A549 (cell line): ENCODE data around the gene LBH. TPM values are rescaled to one million over a fixed set of nuclear protein-coding genes. Genes with fewer than 3 reads are reported as not detected.
A peak's percentile ranks its signal among the peaks of the same experiment; 100 is the strongest.
"Not testable (repeated sequence)": the region's sequence is repeated elsewhere in the genome, so short reads cannot be mapped to it uniquely, and the experiment has no call there.

Source experiments
- ATAC-seq, 2 experiments: fragments of 200-7000 bp in 1 of 2; fragments of >200 bp in 1 of 2; cut with Nextera tagmentation in 1 of 2; cut with Tn5 transposase in 1 of 2; 3 replicates each; pipeline versions ENCODE4 v1.8.0 to v1.9.1; 2018 to 2020; ENCODE audit warnings: mild to moderate bottlenecking in 1 of 2, moderate library complexity in 1 of 2
- CTCF ChIA-PET: fragments of 300-600 bp; sonication (Branson Sonifier 250); formaldehyde crosslinking; extraction: SDS; loops from one replicate; lab custom pipeline; 2021; ENCODE audit warnings: antibody characterized with exemption, inconsistent platforms; lab: Yijun Ruan, JAX
- POLR2A ChIA-PET: fragments of 350-600 bp; formaldehyde crosslinking; extraction: SDS; loops from one replicate; lab custom pipeline; 2021; ENCODE audit warnings: antibody characterized with exemption, inconsistent platforms; lab: Yijun Ruan, JAX
- DNase-seq, 2 experiments: peaks; one replicate each; pipeline versions ENCODE4 v3.0.0 to v3.0.0-alpha.2; 2011 to 2016; ENCODE audit warnings: low read depth in 1 of 2, low spot score in 1 of 2
- FAIRE-seq: peaks from 2 replicates; lab custom pipeline; 2011; peaks lifted over from hg19 to GRCh38; lab: Jason Lieb, UNC
- H3K27ac ChIP-seq, 2 experiments: fragments of >200 bp; sonication (Bioruptor Twin); formaldehyde crosslinking; 3 replicates each; pipeline ENCODE4 v1.5.1; 2016 to 2017
- H3K4me1 ChIP-seq: fragments of >200 bp; sonication (Bioruptor Twin); formaldehyde crosslinking; 3 replicates; pipeline ENCODE4 v1.6.1; 2016
- H3K4me2 ChIP-seq: fragments of >200 bp; sonication (Bioruptor Twin); formaldehyde crosslinking; 3 replicates; pipeline ENCODE4 v1.6.1; 2016
- H3K4me3 ChIP-seq: fragments of >200 bp; sonication (Bioruptor Twin); formaldehyde crosslinking; 3 replicates; pipeline ENCODE4 v1.5.1; 2016
- H3K9me3 ChIP-seq: fragments of >200 bp; sonication (Bioruptor Twin); formaldehyde crosslinking; 3 replicates; pipeline ENCODE4 v1.6.1; 2016
- CEBPB ChIP-seq, 2 experiments: fragments of >200 bp in 1 of 2; sonication (Bioruptor Twin) in 1 of 2; formaldehyde crosslinking in 1 of 2; IDR thresholded peaks; 2 replicates each; pipeline ENCODE4 v1.6.1; 2012 to 2016
- CTCF ChIP-seq: fragments of >200 bp; sonication (Bioruptor Twin); formaldehyde crosslinking; IDR thresholded peaks from 3 replicates; pipeline ENCODE4 v1.5.1; 2016
- EP300 ChIP-seq, 2 experiments: fragments of >200 bp; sonication (Bioruptor Twin); formaldehyde crosslinking; IDR thresholded peaks; 2 replicates in 1 of 2; 3 replicates in 1 of 2; pipeline ENCODE4 v1.6.1; 2016 to 2017
- FOXS1 ChIP-seq: fragments of 250-450 bp; sonication (Bioruptor Pico); IDR thresholded peaks from 2 replicates; pipeline ENCODE4 v1.5.0; 2020; ENCODE audit warnings: mild to moderate bottlenecking, moderate library complexity
- HOXA7 ChIP-seq: fragments of 250-450 bp; sonication (Bioruptor Pico); IDR thresholded peaks from 2 replicates; pipeline ENCODE4 v1.5.0; 2020; ENCODE audit warnings: mild to moderate bottlenecking, moderate library complexity
- HOXB13 ChIP-seq: fragments of 250-450 bp; sonication (Bioruptor Pico); IDR thresholded peaks from 2 replicates; pipeline ENCODE4 v1.5.0; 2020; ENCODE audit warnings: low read depth, mild to moderate bottlenecking, moderate library complexity
- MAZ ChIP-seq: fragments of 150-350 bp; IDR thresholded peaks from 2 replicates; pipeline ENCODE4 v1.6.1; 2014; ENCODE audit warnings: antibody characterized with exemption, low read depth, low read length, borderline replicate concordance
- NFE2L2 ChIP-seq: fragments of 150-350 bp; conservative IDR thresholded peaks from 2 replicates; pipeline ENCODE4 v1.6.1; 2014; ENCODE audit warnings: low read length
- RARB ChIP-seq: fragments of 250-450 bp; sonication (Bioruptor Pico); IDR thresholded peaks from 2 replicates; pipeline ENCODE4 v1.8.0; 2021; ENCODE audit warnings: mild to moderate bottlenecking, moderate library complexity
- RNF2 ChIP-seq: fragments of 200-600 bp; sonication (generic); IDR thresholded peaks from 2 replicates; pipeline ENCODE4 v1.6.1; 2016; ENCODE audit warnings: low read depth, mild to moderate bottlenecking, antibody characterized with exemption, moderate library complexity, borderline replicate concordance
- ZSCAN20 ChIP-seq: fragments of 250-450 bp; sonication (Bioruptor Pico); IDR thresholded peaks from 2 replicates; pipeline ENCODE4 v1.8.0; 2022; ENCODE audit warnings: mild to moderate bottlenecking, moderate library complexity
- WGBS: methylation state at CpG from one replicate; pipeline ENCODE4 v1.1.6; 2017; ENCODE audit errors: missing lambda C conversion rate; 5-methylcytosine and 5-hydroxymethylcytosine counted together
- polyA plus RNA-seq, 4 experiments: library from polyadenylated mRNA; depleted of rRNA in 3 of 4; stranded (reverse); fragments of >200 nt; fragmentation: RNase III in 1 of 4; extraction: RNeasy Plus Mini Kit Qiagen cat#74134 plus additional on column Dnase treatment in 1 of 4; gene quantifications; 2 replicates in 3 of 4; 3 replicates in 1 of 4; pipeline ENCODE4 v1.2.3, GENCODE V29; 2011 to 2017
- TF ChIP-seq, protein P1 (sequence below): fragments of >200 bp; sonication (Bioruptor Twin); formaldehyde crosslinking; IDR thresholded peaks from 2 replicates; pipeline ENCODE4 v1.6.1; 2016
- TF ChIP-seq, protein P2 (sequence below): fragments of 450-650 bp; IDR thresholded peaks from 2 replicates; pipeline ENCODE4 v1.6.1; 2014; ENCODE audit warnings: antibody characterized with exemption

The LBH gene
- polyA plus RNA-seq, 2 of the 4 experiments (the other 2 are of a cell fraction) = 163 to 216 TPM

DNA sequence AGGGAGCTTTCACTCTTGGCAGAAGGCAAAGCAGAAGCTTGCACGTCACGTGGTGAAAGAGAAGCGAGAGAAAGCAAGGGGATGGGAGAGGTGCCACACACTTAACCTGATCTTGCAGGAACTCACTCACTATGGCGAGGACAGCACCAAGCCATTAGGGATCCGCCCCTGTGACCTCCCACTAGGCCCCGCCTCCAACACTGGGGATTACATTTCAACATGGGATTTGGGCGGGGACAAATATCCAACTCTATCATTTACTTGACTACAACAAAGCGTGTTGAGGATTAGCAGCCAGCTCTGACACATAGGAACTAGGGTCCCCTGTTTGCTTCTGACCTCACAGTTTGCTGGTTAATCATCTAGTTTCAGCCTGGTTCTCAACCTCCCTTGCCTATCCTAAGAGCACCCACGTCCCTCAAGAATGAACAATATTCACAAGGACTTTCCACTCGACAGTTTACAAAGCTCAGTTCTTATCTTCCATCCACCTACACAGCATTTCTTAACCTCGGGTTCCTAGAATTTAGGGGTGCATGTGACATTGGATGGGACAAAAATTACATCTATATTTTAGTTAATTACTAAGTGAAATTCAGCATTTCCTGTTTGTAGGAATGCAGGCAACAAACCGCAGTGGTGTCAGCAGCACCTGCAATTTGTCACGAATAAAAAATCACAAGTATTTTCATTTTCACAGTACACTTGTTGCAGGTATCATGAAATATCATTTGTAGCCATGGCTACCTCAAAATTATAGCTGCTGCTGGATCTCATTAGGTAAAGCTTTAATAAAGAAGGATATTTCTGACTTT lies 36.0 kb downstream of the LBH start:
- ATAC-seq (no peak), DNase-seq (no peak), FAIRE-seq (no peak)
- no peak overlapping the region for H3K4me3 ChIP-seq
- ChIA-PET POLR2A (interaction anchor here (3.3 kb wide), 1 partner anchor 34 kb away, joined by 11 read pairs; no protein-coding TSS in a partner anchor), CTCF (interaction anchor here (0.8 to 8.8 kb wide), 7 partner anchors 9 to 102 kb away, joined by 3 to 39 read pairs (median 3); no protein-coding TSS in a partner anchor)
- H3K4me2 ChIP-seq = no peak overlapping the region
- H3K27ac ChIP-seq = peak overlapping the region; percentile 53 to 68; a peak in 5 of 6 replicates
- peaks cover 43% of the 10 kb centered on the region for H3K4me1 ChIP-seq
- WGBS = 84% methylated on average over 13 of the region's 13 CpGs
- peaks cover 5% of the 10 kb centered on the region; the same call in 2 of the 3 replicates for H3K9me3 ChIP-seq
- no peak for TF ChIP-seq RNF2
- no peak for TF ChIP-seq ZSCAN20
- no peak for TF ChIP-seq EP300 (IDR thresholded peaks at IDR 0.05)
- TF ChIP-seq, all 56 proteins: peak for 0

- ATAC-seq (no peak), DNase-seq (no peak), FAIRE-seq (no peak)
- Histone ChIP-seq H3K4me3 (no peak overlapping the region), H3K4me1 (peaks cover 53% of the 10 kb centered on the region), H3K27ac (peak overlapping the region; percentile 46 to 91; a peak in 5 of 6 replicates), H3K9me3 (peaks cover 5% of the 10 kb centered on the region; the same call in 1 of the 3 replicates), H3K4me2 (no peak overlapping the region)
- CTCF ChIA-PET = interaction anchor here (0.6 to 8.8 kb wide), 6 partner anchors 10 to 493 kb away, joined by 3 to 39 read pairs (median 3); no protein-coding TSS in a partner anchor
- WGBS = 86% methylated on average over 5 of the region's 5 CpGs
- POLR2A ChIA-PET = interaction anchor here (0.7 to 3.3 kb wide), 2 partner anchors 35 to 37 kb away, joined by 4 to 11 read pairs; partner anchors contain the start of gene LBH
- TF ChIP-seq NFE2L2 (no peak), MAZ (no peak), FOXS1 (no peak), CTCF (no peak), CEBPB (IDR thresholded peaks at IDR 0.05) (no peak), HOXA7 (no peak), RNF2 (no peak), HOXB13 (CRISPR knock-in tag) (no peak), RARB (CRISPR knock-in tag) (no peak), EP300 (IDR thresholded peaks at IDR 0.05) (no peak)
- TF ChIP-seq, protein P1, sequence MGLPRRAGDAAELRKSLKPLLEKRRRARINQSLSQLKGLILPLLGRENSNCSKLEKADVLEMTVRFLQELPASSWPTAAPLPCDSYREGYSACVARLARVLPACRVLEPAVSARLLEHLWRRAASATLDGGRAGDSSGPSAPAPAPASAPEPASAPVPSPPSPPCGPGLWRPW = no peak
- TF ChIP-seq, protein P2, sequence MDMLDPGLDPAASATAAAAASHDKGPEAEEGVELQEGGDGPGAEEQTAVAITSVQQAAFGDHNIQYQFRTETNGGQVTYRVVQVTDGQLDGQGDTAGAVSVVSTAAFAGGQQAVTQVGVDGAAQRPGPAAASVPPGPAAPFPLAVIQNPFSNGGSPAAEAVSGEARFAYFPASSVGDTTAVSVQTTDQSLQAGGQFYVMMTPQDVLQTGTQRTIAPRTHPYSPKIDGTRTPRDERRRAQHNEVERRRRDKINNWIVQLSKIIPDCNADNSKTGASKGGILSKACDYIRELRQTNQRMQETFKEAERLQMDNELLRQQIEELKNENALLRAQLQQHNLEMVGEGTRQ = no peak
These were observed 37.0 kb downstream of the LBH start for GRCh38 chr2:30268296-30268871.

GRCh38 chr2:30269114-30269770 lies 37.9 kb downstream of the LBH start:
- CTCF ChIA-PET = interaction anchor here (1.0 to 8.8 kb wide), 3 partner anchors 13 to 104 kb away, joined by 3 to 39 read pairs (median 5); no protein-coding TSS in a partner anchor
- H3K27ac ChIP-seq = peak overlapping the region; percentile 19 to 91; a peak in 4 of 6 replicates
- ATAC-seq, DNase-seq, FAIRE-seq, H3K4me2 ChIP-seq, H3K4me3 ChIP-seq, H3K9me3 ChIP-seq: not testable (repeated sequence)
- 94% methylated on average over 16 of the region's 16 CpGs for WGBS
- H3K4me1 ChIP-seq = peaks cover 61% of the 10 kb centered on the region
- POLR2A ChIA-PET = interaction anchor here (3.3 kb wide), 1 partner anchor 36 kb away, joined by 11 read pairs; no protein-coding TSS in a partner anchor
